Right forelimb (tissue), 1 donor: ENCODE data around the gene TBC1D22A.

Source experiments
- DNase-seq: peaks from one replicate; pipeline ENCODE4 v3.0.0-alpha.2; 2018

The TBC1D22A gene

GRCh38 chr22:46863794-46864193, 101.3 kb downstream of the TBC1D22A start:
- no peak for DNase-seq

- DNase-seq, result no peak
Observed at GRCh38 chr22:46864314-46865051, 102.0 kb downstream of the TBC1D22A start.

- no peak for DNase-seq
Observed at GRCh38 chr22:46865052-46865434, 102.6 kb downstream of the TBC1D22A start.

DNA sequence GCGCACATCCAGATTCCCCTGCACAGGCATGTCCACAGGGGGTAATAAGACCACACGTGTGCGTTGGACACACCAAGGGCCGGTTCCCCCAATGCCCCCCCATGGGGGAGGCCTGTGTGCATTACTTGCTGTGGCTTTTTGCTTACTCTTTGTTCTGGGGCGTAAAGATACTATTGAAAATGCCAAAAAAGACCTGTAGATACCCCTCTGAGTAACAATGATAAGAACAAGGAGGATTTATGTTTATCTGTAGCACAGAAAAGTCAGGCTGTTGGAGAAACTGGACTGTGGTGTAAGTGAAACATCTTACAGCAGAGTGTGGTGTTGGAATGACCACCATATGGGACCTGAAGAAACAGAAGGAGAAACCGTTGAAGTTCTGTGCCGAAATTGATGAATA, 103.2 kb downstream of the TBC1D22A start:
- DNase-seq, result no peak

- no peak for DNase-seq
Observed at GRCh38 chr22:46866591-46866990, 104.1 kb downstream of the TBC1D22A start.

DNA sequence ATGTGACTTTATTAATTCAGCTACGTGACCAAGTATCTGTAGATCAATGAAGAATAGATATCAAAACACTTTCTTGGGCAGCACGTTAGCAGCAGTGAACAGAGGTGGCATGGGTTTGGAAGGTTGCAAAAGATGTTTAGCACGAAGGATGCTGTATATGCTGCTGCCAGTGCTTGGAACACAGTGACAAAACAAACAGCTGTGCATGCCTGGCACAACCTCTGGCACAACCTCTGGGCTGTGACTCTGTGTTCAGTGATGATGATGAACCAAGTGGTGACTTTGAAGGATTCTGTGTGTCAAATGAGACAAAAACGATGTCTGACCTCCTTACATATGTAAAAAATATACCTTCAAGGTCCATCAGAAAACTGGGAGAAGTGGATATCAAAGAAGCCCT, 104.7 kb downstream of the TBC1D22A start:
- no peak for DNase-seq

- DNase-seq, result no peak
Observed at GRCh38 chr22:46869329-46869728, 106.9 kb downstream of the TBC1D22A start.

DNA sequence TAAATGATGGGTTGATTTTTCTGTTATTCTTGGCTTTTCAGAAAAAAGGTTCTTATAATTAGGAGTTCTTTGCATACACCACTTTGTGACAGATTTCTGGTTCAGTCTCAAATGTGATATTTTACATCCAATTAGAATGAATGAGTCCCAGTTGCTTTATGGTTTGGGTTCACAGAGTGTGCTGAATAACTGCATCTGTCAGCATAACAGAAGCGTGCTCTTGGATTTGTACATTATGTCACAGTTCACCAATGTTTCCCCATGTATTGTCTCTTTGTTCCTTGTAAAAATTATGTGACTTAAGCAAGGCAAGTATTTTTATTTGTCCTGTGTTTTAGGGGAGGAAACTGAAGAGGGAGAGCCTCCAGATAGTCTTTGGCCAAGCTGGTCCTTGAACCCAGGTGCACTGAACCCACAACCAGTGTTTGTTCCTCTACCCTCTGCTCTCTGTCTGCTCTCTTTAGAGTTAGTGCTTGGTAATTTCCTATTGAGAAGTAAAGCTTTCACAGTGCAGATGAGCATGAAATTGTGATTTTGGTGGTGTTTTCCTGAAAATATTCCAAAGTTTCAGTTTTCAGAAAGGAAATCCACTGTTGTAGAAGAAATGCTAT, 107.5 kb downstream of the TBC1D22A start:
- DNase-seq, result no peak

DNA sequence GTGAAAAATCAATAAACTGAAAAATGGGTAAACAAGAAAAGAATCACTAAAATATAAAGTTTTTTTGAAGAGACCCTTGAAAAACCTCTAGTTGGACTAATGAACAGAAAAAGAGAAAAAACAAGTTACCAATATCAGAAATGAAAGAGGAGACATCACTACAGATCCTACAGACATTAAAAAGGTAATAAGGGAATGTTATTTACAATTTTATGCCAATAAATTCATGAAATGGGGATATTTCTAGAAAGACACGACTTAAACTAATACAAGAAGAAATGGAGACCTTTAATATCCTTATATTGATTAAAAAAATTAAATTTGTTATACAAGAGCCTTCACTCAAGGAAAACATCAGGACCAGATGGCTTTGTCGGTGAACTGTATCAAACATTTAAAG, 109.4 kb downstream of the TBC1D22A start:
- no peak for DNase-seq

DNA sequence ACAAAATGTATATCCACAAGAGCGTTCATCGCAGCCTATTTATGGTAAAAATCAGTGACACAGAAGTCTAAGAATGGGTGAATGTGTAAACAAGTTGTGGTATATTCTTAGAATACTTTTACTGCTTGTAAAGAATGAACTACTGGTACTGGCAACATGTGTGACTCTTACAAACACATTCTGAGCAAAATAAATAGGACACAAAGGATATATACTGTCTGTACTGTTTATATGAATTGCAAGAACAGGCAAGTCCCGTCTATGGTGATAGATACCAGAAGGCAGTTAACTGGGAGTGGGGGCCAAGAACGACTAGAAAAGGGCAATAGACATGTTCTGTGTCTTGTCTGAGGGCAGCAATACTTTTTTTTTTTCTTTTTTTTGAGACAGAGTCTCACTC, 112.6 kb downstream of the TBC1D22A start:
- DNase-seq, result no peak

DNA sequence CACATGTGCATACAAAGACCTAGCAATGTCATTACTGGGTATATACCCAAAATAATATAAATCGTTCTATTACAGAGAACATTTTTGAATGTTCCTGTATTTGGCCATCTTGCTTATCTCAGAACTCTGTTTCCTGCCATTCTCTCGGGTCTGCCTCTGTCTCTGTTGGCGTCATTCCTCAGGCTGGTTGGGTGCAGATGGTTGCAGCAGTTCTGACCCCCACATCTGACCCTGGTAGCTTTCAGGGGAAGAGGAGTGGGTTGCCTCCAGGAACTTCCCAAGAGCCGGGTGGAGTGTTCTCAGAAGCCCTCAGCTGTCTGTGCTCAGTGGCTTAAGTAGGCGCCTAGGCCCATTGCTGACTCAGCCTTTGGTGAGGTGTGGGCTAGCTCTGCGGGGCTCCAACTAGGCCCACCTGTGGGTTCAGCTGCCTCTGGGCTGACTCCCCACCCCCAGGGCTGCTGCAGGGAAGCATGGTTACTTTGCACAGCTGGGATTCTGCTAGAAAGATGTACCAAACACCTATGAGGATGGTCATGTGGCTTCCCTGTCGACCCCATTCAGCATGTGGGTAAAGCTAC, 114.0 kb downstream of the TBC1D22A start:
- no peak for DNase-seq

DNA sequence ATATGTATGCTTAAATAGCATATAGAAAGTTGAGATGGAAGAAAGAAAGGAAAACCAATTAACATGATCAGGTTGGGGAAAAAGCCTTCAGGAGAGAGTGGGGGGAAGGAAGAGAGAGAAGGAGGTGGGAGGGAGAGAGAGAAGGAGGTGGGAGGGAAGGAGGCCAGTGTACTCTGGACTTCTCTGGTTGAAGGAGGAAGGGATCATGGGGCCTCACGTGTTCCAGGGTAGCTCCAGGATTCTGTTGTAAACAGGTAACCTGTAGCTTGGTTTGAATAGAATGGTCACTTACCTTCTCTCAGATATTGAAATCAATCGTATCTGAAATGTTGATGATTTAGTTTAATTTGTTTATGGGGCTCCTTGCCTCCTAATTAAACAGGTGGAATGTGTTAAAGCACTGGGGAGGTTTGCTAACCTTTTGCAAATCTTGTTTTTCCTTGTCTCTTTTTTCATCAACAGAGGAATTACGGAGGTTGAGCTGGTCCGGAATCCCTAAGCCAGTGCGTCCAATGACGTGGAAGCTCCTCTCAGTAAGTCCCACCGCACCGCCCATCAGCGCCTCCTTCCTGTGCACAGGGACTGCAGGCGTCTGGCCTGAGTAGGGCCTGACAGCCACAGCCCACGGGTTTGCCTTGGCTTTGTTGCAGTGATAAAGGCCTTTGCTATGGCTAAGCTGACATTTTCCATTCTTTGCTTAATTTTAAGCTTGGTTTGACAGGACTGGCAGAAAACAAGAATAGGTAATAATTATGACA, 115.9 kb downstream of the TBC1D22A start:
- DNase-seq, result no peak

DNA sequence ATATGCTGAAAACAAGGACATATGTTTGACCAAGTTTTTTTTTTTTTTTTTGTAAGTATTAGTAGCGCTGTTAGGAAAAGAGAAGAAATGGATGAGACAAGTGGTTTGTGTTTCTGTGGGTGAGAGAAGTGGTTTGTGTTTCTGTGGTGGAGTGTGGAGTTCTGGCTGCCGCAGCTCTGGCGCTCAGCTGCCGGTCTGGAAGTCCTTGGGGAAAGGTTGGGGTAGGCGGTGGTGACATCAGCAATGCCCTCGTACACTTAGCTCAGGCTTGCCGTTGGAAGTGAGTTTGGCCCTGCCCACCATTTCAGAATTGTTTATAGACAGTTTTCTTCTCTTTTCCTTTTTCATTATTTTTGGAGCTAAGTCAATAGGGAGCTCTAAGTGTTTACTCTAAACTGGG, 116.6 kb downstream of the TBC1D22A start:
- no peak for DNase-seq

- no peak for DNase-seq
Observed at GRCh38 chr22:46881373-46882118, 119.1 kb downstream of the TBC1D22A start.

DNA sequence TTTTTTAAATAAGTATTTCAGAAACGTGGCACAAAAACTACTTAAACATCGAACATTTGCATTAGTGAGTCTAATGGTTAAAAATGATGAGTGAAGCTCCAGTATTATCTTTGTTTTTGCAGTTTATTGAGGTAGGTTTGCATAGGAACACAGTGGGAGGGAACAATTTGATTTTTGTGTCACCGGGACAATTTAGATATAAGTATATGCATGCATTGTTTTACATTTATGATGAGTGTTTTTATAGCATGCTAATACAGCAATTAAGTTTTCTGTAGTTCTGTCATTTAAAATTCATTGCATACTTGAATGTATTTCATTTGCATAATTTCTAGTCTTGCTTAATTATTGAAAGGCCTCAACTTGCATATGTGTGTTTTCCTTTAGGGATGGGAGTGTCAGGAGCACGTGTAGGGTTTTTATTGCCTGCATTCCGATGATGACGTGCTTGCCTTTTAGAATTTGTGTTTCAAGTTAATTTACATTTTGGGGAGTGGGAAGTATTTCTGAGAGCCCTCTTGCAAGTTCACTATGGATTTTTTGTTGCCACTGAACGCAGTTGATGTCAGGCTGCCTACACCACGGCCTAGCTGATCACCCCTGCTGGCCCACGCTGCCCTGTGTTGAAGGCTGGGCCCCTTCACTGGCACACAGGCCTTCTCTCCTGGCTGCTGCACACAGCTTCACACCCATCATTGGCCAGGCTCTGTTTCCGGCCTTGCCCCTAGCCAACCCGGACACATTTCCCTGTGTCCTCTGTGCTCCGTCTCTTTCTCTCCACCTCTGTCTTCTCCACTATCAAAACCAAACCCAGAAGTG, 120.9 kb downstream of the TBC1D22A start:
- no peak for DNase-seq

GRCh38 chr22:46884365-46884764, 121.9 kb downstream of the TBC1D22A start:
- no peak for DNase-seq

DNA sequence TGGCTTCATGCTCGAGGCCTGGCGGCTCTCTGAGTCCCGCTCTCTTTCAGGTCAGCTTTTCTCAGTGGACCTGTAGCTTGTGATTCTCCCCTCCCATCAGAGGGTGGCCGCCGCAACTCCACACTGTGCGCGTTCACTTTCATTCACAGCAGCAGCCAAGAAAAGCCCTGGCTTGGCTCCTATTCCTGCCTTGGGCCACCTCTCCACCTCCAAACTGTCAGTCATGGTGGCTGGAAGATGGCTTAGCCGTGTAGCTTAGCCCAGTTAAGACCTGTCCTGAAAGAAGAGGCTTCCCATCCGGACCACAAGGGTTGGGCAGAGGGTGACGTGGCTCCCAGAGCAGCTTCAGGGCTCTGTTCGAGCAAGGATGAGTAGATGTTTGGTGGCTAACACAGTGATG, 125.5 kb downstream of the TBC1D22A start:
- no peak for DNase-seq

GRCh38 chr22:46890819-46891218, 128.4 kb downstream of the TBC1D22A start:
- no peak for DNase-seq

- no peak for DNase-seq
Observed at GRCh38 chr22:46891382-46891951, 129.0 kb downstream of the TBC1D22A start.

DNA sequence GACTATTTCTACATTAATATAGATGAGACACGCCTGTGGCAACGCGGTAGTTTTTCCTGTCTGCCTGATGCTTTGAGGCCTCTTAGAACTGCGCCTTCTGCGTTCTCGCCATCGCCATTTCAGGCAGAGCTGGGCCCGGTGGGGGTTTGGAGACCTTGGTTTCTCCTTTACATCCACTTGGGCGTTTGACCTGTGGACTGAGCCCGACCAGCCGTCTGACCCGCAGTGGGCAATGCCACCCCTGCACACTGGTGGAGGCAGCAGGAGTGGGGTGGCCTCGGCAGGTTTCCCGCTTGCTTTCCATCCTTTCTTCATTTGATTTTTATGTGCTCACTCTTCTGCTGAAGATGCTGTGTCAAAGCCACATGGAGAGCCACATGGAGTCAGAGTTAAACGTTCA, 130.4 kb downstream of the TBC1D22A start:
- DNase-seq, result no peak

- DNase-seq, result no peak
Observed at GRCh38 chr22:46893281-46894020, 131.0 kb downstream of the TBC1D22A start.
